OCI-LY7 (cell line): Measurements from ENCODE around the gene PHRF1.

ENCODE experiments used
- CTCF ChIP-seq: fragments of 200-600 bp; sonication (generic); conservative IDR thresholded peaks from 2 replicates; pipeline ENCODE4 v1.5.1; 2014; ENCODE audit warnings: mild to moderate bottlenecking, antibody characterized with exemption, low read length, moderate library complexity, mixed read lengths
- EZH2phosphoT487 ChIP-seq: fragments of 200-600 bp; sonication (generic); IDR thresholded peaks from 2 replicates; pipeline ENCODE4 v1.6.1; 2018; ENCODE audit warnings: low read depth, borderline replicate concordance, mild to moderate bottlenecking, mixed run types, antibody characterized with exemption, low read length, moderate library complexity, mixed read lengths

DNA sequence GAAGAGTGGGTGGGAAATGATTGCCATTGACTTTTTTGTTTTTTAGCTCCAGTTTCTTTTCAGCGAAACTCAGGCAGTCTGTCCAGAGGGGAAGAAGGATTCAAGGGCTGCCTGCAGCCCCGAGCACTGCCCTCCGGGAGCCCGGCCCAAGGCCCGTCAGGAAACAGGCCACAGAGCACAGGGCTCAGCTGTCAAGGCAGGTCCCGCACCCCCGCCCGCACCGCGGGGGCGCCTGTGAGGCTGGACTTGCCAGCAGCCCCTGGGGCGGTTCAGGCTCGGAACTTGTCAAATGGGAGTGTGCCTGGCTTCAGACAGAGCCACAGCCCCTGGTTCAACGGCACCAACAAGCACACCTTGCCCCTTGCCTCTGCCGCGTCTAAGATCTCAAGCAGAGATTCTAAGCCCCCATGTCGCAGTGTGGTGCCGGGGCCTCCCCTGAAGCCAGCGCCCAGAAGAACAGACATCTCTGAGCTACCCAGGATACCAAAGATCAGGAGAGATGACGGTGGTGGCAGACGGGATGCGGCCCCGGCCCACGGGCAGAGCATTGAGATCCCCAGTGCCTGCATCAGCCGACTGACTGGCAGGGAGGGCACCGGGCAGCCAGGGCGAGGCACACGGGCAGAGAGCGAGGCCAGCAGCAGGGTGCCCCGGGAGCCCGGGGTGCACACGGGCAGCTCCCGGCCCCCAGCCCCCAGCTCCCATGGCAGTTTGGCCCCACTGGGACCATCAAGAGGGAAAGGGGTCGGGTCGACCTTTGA is 30.9 kb downstream of the PHRF1 start:
- TF ChIP-seq EZH2phosphoT487 (no peak), CTCF (no peak)
